ENCODE measurements around the gene C19orf67. TPM values are rescaled to one million over a fixed set of nuclear protein-coding genes. Genes with fewer than 3 reads are reported as not detected.
A peak's percentile ranks its signal among the peaks of the same experiment; 100 is the strongest.

The C19orf67 gene
- total and polyA plus RNA-seq, 2 of the 13 experiments (the other 11 are each of a cell fraction or from before 2014, with no cell fraction given): 0.11 to 0.32 TPM

DNA sequence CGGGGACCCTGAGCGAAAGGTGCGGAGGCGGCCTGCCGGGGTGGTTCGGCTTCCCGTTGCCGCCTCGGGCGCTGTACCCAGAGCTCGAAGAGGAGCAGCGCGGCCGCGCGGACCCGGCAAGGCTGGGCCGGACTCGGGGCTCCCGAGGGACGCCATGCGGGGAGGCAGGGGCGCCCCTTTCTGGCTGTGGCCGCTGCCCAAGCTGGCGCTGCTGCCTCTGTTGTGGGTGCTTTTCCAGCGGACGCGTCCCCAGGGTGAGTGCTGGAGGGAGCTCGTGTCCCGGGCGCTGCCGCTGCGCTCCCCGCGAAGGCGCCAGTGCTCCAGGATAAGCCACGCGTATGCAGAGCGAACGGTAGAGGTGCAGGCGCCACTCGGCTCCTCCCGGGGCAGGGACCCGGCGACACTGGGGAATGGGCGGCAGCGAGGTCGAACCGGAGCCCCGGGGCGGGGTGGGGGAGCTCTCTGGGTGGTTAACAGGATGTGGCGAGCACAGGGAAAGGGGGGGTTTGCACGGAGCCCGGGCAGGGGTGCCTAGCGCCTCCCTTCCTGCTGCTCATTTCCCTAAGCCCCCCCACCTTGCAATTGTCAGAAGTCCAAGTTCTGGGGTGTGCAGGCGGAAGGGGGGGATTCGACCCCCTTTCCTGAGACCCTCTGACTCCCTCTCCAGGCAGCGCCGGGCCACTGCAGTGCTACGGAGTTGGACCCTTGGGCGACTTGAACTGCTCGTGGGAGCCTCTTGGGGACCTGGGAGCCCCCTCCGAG lies 53.7 kb downstream of the C19orf67 start, which contains the start of gene IL27RA (continued):
- TF ChIP-seq, protein P1, sequence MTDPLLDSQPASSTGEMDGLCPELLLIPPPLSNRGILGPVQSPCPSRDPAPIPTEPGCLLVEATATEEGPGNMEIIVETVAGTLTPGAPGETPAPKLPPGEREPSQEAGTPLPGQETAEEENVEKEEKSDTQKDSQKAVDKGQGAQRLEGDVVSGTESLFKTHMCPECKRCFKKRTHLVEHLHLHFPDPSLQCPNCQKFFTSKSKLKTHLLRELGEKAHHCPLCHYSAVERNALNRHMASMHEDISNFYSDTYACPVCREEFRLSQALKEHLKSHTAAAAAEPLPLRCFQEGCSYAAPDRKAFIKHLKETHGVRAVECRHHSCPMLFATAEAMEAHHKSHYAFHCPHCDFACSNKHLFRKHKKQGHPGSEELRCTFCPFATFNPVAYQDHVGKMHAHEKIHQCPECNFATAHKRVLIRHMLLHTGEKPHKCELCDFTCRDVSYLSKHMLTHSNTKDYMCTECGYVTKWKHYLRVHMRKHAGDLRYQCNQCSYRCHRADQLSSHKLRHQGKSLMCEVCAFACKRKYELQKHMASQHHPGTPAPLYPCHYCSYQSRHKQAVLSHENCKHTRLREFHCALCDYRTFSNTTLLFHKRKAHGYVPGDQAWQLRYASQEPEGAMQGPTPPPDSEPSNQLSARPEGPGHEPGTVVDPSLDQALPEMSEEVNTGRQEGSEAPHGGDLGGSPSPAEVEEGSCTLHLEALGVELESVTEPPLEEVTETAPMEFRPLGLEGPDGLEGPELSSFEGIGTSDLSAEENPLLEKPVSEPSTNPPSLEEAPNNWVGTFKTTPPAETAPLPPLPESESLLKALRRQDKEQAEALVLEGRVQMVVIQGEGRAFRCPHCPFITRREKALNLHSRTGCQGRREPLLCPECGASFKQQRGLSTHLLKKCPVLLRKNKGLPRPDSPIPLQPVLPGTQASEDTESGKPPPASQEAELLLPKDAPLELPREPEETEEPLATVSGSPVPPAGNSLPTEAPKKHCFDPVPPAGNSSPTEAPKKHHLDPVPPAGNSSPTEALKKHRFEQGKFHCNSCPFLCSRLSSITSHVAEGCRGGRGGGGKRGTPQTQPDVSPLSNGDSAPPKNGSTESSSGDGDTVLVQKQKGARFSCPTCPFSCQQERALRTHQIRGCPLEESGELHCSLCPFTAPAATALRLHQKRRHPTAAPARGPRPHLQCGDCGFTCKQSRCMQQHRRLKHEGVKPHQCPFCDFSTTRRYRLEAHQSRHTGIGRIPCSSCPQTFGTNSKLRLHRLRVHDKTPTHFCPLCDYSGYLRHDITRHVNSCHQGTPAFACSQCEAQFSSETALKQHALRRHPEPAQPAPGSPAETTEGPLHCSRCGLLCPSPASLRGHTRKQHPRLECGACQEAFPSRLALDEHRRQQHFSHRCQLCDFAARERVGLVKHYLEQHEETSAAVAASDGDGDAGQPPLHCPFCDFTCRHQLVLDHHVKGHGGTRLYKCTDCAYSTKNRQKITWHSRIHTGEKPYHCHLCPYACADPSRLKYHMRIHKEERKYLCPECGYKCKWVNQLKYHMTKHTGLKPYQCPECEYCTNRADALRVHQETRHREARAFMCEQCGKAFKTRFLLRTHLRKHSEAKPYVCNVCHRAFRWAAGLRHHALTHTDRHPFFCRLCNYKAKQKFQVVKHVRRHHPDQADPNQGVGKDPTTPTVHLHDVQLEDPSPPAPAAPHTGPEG (CRISPR knock-in tag; IDR thresholded peaks at IDR 0.05): peak; percentile 38; the same call in 1 of the 2 replicates
- no peak; the same call in 1 of the 2 replicates for TF ChIP-seq MXD4 (CRISPR knock-in tag; IDR thresholded peaks at IDR 0.05)
- TF ChIP-seq, protein P2, sequence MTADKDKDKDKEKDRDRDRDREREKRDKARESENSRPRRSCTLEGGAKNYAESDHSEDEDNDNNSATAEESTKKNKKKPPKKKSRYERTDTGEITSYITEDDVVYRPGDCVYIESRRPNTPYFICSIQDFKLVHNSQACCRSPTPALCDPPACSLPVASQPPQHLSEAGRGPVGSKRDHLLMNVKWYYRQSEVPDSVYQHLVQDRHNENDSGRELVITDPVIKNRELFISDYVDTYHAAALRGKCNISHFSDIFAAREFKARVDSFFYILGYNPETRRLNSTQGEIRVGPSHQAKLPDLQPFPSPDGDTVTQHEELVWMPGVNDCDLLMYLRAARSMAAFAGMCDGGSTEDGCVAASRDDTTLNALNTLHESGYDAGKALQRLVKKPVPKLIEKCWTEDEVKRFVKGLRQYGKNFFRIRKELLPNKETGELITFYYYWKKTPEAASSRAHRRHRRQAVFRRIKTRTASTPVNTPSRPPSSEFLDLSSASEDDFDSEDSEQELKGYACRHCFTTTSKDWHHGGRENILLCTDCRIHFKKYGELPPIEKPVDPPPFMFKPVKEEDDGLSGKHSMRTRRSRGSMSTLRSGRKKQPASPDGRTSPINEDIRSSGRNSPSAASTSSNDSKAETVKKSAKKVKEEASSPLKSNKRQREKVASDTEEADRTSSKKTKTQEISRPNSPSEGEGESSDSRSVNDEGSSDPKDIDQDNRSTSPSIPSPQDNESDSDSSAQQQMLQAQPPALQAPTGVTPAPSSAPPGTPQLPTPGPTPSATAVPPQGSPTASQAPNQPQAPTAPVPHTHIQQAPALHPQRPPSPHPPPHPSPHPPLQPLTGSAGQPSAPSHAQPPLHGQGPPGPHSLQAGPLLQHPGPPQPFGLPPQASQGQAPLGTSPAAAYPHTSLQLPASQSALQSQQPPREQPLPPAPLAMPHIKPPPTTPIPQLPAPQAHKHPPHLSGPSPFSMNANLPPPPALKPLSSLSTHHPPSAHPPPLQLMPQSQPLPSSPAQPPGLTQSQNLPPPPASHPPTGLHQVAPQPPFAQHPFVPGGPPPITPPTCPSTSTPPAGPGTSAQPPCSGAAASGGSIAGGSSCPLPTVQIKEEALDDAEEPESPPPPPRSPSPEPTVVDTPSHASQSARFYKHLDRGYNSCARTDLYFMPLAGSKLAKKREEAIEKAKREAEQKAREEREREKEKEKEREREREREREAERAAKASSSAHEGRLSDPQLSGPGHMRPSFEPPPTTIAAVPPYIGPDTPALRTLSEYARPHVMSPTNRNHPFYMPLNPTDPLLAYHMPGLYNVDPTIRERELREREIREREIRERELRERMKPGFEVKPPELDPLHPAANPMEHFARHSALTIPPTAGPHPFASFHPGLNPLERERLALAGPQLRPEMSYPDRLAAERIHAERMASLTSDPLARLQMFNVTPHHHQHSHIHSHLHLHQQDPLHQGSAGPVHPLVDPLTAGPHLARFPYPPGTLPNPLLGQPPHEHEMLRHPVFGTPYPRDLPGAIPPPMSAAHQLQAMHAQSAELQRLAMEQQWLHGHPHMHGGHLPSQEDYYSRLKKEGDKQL (CRISPR knock-in tag; IDR thresholded peaks at IDR 0.05; ENCODE audit: low read depth): no peak
- peak; percentile 73; the same call in 1 of the 2 replicates for TF ChIP-seq ZNF547 (CRISPR knock-in tag; IDR thresholded peaks at IDR 0.05)
- TF ChIP-seq ZNF737 (CRISPR knock-in tag; IDR thresholded peaks at IDR 0.05; ENCODE audit: borderline replicate concordance): no peak
- no peak for TF ChIP-seq ZNF20 (CRISPR knock-in tag; IDR thresholded peaks at IDR 0.05)
- no peak for TF ChIP-seq PTBP1 (IDR thresholded peaks at IDR 0.05; ENCODE audit: low read depth, low read length, poor library complexity, severe bottlenecking)
- TF ChIP-seq, protein P3, sequence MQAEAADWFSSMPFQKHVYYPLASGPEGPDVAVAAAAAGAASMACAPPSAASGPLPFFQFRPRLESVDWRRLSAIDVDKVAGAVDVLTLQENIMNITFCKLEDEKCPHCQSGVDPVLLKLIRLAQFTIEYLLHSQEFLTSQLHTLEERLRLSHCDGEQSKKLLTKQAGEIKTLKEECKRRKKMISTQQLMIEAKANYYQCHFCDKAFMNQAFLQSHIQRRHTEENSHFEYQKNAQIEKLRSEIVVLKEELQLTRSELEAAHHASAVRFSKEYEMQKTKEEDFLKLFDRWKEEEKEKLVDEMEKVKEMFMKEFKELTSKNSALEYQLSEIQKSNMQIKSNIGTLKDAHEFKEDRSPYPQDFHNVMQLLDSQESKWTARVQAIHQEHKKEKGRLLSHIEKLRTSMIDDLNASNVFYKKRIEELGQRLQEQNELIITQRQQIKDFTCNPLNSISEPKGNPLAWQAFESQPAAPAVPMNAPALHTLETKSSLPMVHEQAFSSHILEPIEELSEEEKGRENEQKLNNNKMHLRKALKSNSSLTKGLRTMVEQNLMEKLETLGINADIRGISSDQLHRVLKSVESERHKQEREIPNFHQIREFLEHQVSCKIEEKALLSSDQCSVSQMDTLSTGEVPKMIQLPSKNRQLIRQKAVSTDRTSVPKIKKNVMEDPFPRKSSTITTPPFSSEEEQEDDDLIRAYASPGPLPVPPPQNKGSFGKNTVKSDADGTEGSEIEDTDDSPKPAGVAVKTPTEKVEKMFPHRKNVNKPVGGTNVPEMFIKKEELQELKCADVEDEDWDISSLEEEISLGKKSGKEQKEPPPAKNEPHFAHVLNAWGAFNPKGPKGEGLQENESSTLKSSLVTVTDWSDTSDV (CRISPR knock-in tag; IDR thresholded peaks at IDR 0.05): no peak
- TF ChIP-seq, protein P4, sequence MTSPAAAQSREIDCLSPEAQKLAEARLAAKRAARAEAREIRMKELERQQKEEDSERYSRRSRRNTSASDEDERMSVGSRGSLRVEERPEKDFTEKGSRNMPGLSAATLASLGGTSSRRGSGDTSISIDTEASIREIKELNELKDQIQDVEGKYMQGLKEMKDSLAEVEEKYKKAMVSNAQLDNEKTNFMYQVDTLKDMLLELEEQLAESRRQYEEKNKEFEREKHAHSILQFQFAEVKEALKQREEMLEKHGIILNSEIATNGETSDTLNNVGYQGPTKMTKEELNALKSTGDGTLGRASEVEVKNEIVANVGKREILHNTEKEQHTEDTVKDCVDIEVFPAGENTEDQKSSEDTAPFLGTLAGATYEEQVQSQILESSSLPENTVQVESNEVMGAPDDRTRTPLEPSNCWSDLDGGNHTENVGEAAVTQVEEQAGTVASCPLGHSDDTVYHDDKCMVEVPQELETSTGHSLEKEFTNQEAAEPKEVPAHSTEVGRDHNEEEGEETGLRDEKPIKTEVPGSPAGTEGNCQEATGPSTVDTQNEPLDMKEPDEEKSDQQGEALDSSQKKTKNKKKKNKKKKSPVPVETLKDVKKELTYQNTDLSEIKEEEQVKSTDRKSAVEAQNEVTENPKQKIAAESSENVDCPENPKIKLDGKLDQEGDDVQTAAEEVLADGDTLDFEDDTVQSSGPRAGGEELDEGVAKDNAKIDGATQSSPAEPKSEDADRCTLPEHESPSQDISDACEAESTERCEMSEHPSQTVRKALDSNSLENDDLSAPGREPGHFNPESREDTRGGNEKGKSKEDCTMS (CRISPR knock-in tag; conservative IDR thresholded peaks at IDR 0.05): no peak
- TF ChIP-seq CREB1 (IDR thresholded peaks at IDR 0.05): no peak
- TF ChIP-seq CREB1 (CRISPR knock-in tag; IDR thresholded peaks at IDR 0.05): no peak
